TTC549 (cell line): Measurements from ENCODE around the gene BTG1.
A peak's percentile ranks its signal among the peaks of the same experiment; 100 is the strongest.
"Not testable (repeated sequence)": the region's sequence is repeated elsewhere in the genome, so short reads cannot be mapped to it uniquely, and the experiment has no call there.

Experiments
- FAIRE-seq: peaks from 2 replicates; lab custom pipeline; 2012; peaks lifted over from hg19 to GRCh38; lab: Jason Lieb, UNC

Gene BTG1

GRCh38 chr12:92149563-92149962, 3.9 kb upstream of the BTG1 start:
- no peak for FAIRE-seq

- no peak for FAIRE-seq
Measured at GRCh38 chr12:92147491-92147890, 1.8 kb upstream of the BTG1 start.

- FAIRE-seq, result no peak
Measured at GRCh38 chr12:92146497-92147224, 1.0 kb upstream of the BTG1 start.

- FAIRE-seq, result no peak
Measured at GRCh38 chr12:92145481-92145730, 240 bp downstream of the BTG1 start.

- no peak for FAIRE-seq
Measured at GRCh38 chr12:92144631-92145480, 790 bp downstream of the BTG1 start.

GRCh38 chr12:92143686-92144630, 1.7 kb downstream of the BTG1 start:
- FAIRE-seq, result peak; percentile 75

GRCh38 chr12:92143258-92143657, 2.4 kb downstream of the BTG1 start:
- FAIRE-seq, result no peak

- no peak for FAIRE-seq
Measured at GRCh38 chr12:92142251-92142926, 3.3 kb downstream of the BTG1 start.

- FAIRE-seq, result no peak
Measured at GRCh38 chr12:92141591-92142121, 4.0 kb downstream of the BTG1 start.

GRCh38 chr12:92140896-92141536, 4.6 kb downstream of the BTG1 start:
- no peak for FAIRE-seq

GRCh38 chr12:92140156-92140555, 5.5 kb downstream of the BTG1 start:
- FAIRE-seq, result no peak

GRCh38 chr12:92139634-92140150, 6.0 kb downstream of the BTG1 start:
- FAIRE-seq, result no peak

GRCh38 chr12:92138626-92139025, 7.0 kb downstream of the BTG1 start:
- FAIRE-seq, result no peak

GRCh38 chr12:92138144-92138543, 7.5 kb downstream of the BTG1 start:
- no peak for FAIRE-seq

- no peak for FAIRE-seq
Measured at GRCh38 chr12:92136965-92137721, 8.5 kb downstream of the BTG1 start.

GRCh38 chr12:92136026-92136730, 9.5 kb downstream of the BTG1 start:
- no peak for FAIRE-seq

- FAIRE-seq, result not testable (repeated sequence)
Measured at GRCh38 chr12:92135541-92135940, 10.1 kb downstream of the BTG1 start.

- no peak for FAIRE-seq
Measured at GRCh38 chr12:92134638-92135274, 10.9 kb downstream of the BTG1 start.
